ENCODE measurements around the gene CPLX3. TPM values are rescaled to one million over a fixed set of nuclear protein-coding genes. Genes with fewer than 3 reads are reported as not detected.
A peak's percentile ranks its signal among the peaks of the same experiment; 100 is the strongest.

CPLX3 gene
- total RNA-seq, 1 donor from 2014 or later = not detected

DNA sequence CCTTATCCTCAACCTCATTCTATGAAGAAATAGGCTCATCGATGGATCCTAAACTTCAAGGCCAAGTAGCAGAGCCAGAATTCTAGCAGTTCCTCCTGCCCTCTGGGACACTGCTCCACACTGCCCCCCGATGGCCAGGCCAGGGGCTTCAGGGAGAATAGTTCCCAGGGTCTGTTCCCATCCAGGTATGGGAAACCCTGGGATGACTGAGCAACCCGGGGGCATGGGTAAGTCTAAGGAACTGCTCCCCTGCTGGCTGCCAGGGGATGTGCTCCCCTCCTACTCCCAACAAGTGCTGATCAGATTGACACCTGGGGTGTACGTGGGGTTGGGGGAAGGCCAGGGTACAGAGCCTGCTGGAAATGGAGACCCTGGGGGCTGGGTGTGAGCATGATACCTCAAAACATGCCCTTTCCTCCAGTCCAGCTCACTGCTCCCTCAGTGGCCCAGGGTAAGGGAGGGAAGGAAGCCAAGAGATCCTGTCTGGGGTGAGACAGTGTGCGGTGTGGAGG is 8.9 kb downstream of the CPLX3 start:
- Mint-ChIP-seq H3K4me3 (ENCODE audit: unreplicated experiment) (no peak overlapping the region), H3K27ac (ENCODE audit: unreplicated experiment) (no peak overlapping the region), H3K9me3 (ENCODE audit: unreplicated experiment) (no peaks in the 10 kb centered on the region), H3K36me3 (ENCODE audit: unreplicated experiment) (peaks cover 4% of the 10 kb centered on the region), H3K27me3 (ENCODE audit: unreplicated experiment) (no peaks in the 10 kb centered on the region), H3K4me1 (ENCODE audit: unreplicated experiment) (no peaks in the 10 kb centered on the region)
- TF ChIP-seq, protein P1, sequence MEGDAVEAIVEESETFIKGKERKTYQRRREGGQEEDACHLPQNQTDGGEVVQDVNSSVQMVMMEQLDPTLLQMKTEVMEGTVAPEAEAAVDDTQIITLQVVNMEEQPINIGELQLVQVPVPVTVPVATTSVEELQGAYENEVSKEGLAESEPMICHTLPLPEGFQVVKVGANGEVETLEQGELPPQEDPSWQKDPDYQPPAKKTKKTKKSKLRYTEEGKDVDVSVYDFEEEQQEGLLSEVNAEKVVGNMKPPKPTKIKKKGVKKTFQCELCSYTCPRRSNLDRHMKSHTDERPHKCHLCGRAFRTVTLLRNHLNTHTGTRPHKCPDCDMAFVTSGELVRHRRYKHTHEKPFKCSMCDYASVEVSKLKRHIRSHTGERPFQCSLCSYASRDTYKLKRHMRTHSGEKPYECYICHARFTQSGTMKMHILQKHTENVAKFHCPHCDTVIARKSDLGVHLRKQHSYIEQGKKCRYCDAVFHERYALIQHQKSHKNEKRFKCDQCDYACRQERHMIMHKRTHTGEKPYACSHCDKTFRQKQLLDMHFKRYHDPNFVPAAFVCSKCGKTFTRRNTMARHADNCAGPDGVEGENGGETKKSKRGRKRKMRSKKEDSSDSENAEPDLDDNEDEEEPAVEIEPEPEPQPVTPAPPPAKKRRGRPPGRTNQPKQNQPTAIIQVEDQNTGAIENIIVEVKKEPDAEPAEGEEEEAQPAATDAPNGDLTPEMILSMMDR (IDR thresholded peaks at IDR 0.05) = peak; percentile 71
- DNase-seq (ENCODE audit: extremely low spot score, unreplicated experiment) = no peak

DNA sequence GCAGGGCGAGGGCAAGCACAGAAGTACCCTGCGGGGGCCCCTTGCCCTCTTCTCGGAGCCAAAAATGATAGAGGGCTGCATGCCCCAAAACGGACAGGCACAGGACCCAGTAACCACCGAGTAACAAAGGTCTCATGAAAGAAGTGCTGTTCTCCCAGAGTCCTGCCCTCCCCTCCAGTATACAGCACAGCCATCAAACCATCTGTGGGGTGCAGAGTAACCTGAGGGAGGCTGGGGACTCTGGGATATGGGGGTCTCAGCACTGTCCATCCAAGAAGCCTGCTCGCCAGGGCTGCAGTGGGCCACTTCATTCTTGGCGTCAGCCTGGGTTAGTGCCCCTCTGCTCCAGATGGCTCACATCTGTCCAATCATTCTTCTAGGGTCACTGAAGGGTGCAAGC is 10.4 kb downstream of the CPLX3 start:
- no peak for DNase-seq (ENCODE audit: extremely low spot score, unreplicated experiment)
- TF ChIP-seq, protein P1 (IDR thresholded peaks at IDR 0.05) = no peak
- H3K4me3 Mint-ChIP-seq (ENCODE audit: unreplicated experiment) = no peak overlapping the region
- H3K4me1 Mint-ChIP-seq (ENCODE audit: unreplicated experiment) = peaks cover 9% of the 10 kb centered on the region
- H3K27me3 Mint-ChIP-seq (ENCODE audit: unreplicated experiment) = no peaks in the 10 kb centered on the region
- H3K36me3 Mint-ChIP-seq (ENCODE audit: unreplicated experiment) = peaks cover 4% of the 10 kb centered on the region
- H3K27ac Mint-ChIP-seq (ENCODE audit: unreplicated experiment) = no peak overlapping the region
- H3K9me3 Mint-ChIP-seq (ENCODE audit: unreplicated experiment) = no peaks in the 10 kb centered on the region

DNA sequence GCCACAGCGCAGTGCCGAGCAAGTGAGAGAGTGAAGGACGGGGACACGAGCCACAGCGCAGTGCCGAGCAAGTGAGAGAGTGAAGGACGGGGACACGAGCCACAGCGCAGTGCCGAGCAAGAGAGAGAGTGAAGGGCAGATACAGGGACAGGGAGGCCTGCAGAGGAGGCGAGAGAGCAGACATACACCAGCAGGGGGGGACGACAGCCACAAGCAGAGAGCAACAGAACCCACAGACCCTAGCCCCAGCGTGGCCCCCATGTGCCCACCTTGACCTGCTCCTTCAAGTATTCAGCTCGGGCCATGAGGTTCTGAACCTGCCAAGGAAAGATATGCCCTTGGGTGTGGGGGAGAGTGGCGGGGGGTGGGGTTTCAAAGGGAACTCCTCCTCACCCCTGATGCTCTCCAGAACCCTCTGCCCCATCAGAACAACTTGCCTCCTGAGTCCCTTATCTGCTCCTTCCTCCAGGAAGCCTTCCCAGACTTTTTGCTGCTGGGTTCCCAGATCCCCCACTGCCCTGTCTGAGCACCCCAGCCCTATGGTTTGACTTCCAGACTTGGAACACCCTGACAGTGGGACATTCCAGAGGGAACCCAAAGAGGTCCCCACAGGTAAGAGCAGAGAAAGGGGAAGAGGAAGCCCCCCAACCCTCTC is 11.2 kb downstream of the CPLX3 start:
- no peak for DNase-seq (ENCODE audit: extremely low spot score, unreplicated experiment)
- Mint-ChIP-seq H3K27ac (ENCODE audit: unreplicated experiment) (no peak overlapping the region), H3K4me3 (ENCODE audit: unreplicated experiment) (no peak overlapping the region), H3K27me3 (ENCODE audit: unreplicated experiment) (no peaks in the 10 kb centered on the region), H3K4me1 (ENCODE audit: unreplicated experiment) (peaks cover 14% of the 10 kb centered on the region), H3K9me3 (ENCODE audit: unreplicated experiment) (no peaks in the 10 kb centered on the region), H3K36me3 (ENCODE audit: unreplicated experiment) (peaks cover 4% of the 10 kb centered on the region)
- TF ChIP-seq, protein P1 (IDR thresholded peaks at IDR 0.05) = no peak

DNA sequence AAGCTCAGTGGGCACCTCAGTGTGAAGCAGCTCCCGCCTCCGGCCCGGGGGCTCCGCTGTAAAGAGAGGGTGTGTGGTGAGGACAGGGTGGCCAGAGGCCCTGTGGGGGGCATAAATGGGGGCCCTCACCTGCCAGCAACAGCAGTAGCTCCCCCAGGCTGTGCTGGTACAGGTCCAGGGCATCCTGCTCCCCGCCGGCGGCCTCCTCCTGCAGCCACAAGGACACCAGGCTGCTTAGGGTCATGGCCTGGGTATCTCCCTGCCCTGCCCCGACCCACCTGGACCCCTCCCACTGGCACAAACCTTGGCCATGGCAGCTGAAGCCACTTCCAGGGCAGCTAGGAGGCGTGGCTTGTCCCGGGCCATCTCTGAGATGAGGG is 11.7 kb downstream of the CPLX3 start:
- no peaks in the 10 kb centered on the region for H3K27me3 Mint-ChIP-seq (ENCODE audit: unreplicated experiment)
- TF ChIP-seq, protein P1 (IDR thresholded peaks at IDR 0.05) = no peak
- H3K4me3 Mint-ChIP-seq (ENCODE audit: unreplicated experiment) = no peak overlapping the region
- H3K27ac Mint-ChIP-seq (ENCODE audit: unreplicated experiment) = no peak overlapping the region
- H3K9me3 Mint-ChIP-seq (ENCODE audit: unreplicated experiment) = no peaks in the 10 kb centered on the region
- peaks cover 15% of the 10 kb centered on the region for H3K4me1 Mint-ChIP-seq (ENCODE audit: unreplicated experiment)
- peaks cover 4% of the 10 kb centered on the region for H3K36me3 Mint-ChIP-seq (ENCODE audit: unreplicated experiment)
- DNase-seq (ENCODE audit: extremely low spot score, unreplicated experiment) = no peak

DNA sequence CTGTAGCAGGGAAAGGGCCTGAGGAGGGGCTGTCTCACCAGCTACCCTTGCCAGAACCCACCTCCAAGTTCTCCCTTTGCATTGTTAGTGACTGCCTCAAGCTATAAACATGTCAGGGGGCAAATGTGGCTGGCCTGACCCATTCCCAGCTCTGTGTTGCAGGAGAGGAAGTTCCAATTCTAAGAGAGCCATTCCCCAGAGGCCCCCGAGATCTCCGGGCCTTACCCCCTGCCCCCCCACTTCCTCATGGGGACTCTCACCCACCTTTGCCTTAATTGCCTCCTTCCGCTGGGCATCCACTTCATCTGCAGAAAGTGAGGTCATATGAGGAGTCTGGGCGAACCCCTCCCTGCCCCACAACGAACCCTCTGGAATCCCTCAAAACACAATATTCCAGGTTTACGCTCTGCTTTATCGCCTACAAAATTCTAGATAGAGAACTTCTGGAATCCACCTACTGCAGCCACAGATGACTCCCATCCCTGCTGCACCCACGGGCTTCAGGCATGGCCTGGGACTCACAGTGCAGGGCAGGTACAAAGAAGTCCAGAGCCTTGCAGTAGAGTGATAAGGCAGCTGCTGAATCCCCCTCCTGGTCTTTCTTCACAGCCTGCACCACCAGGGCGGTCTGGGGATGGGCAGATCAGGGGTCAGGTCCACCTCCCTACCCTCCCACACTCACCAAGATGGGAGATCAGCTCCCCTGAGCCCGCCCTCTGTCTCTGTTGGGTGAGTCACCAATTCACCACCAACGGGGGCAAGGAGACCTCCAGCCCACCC is 12.5 kb downstream of the CPLX3 start:
- Mint-ChIP-seq H3K4me1 (ENCODE audit: unreplicated experiment) (peaks cover 20% of the 10 kb centered on the region), H3K36me3 (ENCODE audit: unreplicated experiment) (peaks cover 4% of the 10 kb centered on the region), H3K4me3 (ENCODE audit: unreplicated experiment) (no peak overlapping the region), H3K27me3 (ENCODE audit: unreplicated experiment) (no peaks in the 10 kb centered on the region), H3K27ac (ENCODE audit: unreplicated experiment) (no peak overlapping the region), H3K9me3 (ENCODE audit: unreplicated experiment) (no peaks in the 10 kb centered on the region)
- TF ChIP-seq, protein P1 (IDR thresholded peaks at IDR 0.05) = no peak
- no peak for DNase-seq (ENCODE audit: extremely low spot score, unreplicated experiment)
